Astrocyte (in vitro differentiated cells and primary cell): ENCODE data around the gene STK24.

Experiments
- EZH2 ChIP-seq: IDR thresholded peaks from 2 replicates; pipeline ENCODE4 v1.6.1; 2012; ENCODE audit warnings: mild to moderate bottlenecking, low read length, inconsistent platforms; ENCODE audit not compliant: insufficient read depth
- TF ChIP-seq, protein P1 (sequence below): IDR thresholded peaks from 2 replicates; pipeline ENCODE4 v1.5.1; 2011; ENCODE audit warnings: low read depth, mild to moderate bottlenecking, inconsistent platforms, low read length, moderate library complexity; ENCODE audit not compliant: insufficient read depth

DNA sequence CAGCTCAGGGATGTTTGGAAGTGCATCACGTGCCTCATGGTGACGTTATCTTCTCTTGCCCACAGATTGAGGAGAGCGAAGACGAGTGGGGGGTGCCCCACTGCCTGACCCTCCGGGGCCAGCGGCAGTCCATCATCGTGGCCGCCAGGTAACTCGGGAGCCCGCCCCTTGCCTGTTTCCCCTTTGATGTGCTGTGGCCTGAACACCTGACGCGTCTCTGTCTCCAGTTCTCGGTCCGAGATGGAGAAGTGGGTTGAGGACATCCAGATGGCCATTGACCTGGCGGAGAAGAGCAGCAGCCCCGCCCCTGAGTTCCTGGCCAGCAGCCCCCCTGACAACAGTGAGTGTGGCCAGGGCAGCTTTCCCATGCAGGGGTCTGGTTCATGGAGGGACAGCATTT is 137.0 kb downstream of the STK24 start:
- TF ChIP-seq, protein P1, sequence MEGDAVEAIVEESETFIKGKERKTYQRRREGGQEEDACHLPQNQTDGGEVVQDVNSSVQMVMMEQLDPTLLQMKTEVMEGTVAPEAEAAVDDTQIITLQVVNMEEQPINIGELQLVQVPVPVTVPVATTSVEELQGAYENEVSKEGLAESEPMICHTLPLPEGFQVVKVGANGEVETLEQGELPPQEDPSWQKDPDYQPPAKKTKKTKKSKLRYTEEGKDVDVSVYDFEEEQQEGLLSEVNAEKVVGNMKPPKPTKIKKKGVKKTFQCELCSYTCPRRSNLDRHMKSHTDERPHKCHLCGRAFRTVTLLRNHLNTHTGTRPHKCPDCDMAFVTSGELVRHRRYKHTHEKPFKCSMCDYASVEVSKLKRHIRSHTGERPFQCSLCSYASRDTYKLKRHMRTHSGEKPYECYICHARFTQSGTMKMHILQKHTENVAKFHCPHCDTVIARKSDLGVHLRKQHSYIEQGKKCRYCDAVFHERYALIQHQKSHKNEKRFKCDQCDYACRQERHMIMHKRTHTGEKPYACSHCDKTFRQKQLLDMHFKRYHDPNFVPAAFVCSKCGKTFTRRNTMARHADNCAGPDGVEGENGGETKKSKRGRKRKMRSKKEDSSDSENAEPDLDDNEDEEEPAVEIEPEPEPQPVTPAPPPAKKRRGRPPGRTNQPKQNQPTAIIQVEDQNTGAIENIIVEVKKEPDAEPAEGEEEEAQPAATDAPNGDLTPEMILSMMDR, result no peak
- TF ChIP-seq EZH2, result no peak
